ENCODE data around the gene ETS2.
"Not testable (repeated sequence)": the region's sequence is repeated elsewhere in the genome, so short reads cannot be mapped to it uniquely, and the experiment has no call there.

ETS2 gene

GRCh38 chr21:38839328-38840286, 33.9 kb downstream of the ETS2 start:
- peak; percentile 21 for DNase-seq (ENCODE audit: low spot score)

DNA sequence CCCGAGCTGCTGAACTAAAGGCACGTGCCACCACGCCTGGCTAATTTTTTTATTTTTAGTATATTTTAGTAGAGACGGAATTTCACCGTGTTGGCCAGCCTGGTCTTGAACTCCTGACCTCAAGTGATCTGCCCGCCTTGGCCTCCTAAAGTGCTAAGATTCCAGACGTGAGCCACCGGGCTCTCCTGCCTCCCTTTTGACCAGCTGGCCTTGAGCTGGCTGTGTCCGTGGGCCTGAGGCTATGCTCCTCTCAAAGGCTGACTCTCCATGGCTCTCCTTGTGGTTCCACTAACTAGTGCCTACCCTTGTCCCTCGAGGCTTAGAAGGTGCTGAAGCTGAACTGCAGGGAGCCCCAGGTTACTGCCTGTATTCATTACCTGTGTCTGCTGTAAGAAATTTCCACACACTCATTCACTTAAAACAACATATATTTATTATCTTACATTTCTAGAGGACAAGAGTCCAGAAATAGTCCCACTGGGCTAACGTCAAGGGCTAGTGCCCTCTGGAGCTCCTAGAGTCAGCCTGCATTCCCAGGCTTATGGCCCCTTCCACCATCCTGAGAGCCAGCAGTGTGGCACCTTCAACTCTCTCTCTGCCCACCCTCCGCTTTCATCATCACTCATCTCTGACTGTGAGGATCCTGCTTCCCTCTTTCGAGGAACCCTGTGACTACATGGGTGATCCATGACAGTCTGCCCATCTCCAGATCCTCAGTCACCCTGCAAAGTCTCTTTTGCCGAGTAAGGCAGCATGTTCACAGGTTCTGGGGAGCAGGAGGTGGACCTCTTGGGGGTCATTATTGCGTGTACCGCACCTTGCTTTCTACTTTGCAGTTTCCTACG, 34.9 kb downstream of the ETS2 start:
- no peak for DNase-seq (ENCODE audit: low spot score)

GRCh38 chr21:38841472-38841871, 35.7 kb downstream of the ETS2 start:
- no peak for DNase-seq (ENCODE audit: low spot score)

DNA sequence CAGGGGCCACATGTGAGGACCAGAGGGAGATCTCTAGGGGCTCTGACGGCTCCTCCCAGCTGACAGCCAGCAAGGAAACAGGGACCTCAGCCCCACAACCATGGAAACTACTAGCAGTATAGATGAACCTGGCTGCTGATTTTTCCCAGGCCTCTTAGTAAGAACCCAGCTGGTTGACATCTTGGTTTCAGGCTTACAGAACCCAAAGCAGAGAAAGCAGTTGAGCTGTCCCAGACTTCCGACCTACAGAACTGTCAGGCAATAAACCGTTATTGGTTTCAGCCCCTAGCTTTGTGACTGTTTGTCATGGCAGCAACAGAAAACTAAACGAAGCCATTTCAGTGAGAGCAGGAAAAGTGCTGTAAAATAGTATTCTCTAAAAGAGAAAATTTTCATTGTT, 36.4 kb downstream of the ETS2 start:
- no peak for DNase-seq (ENCODE audit: low spot score)

GRCh38 chr21:38843379-38843778, 37.6 kb downstream of the ETS2 start:
- DNase-seq (ENCODE audit: low spot score): no peak

GRCh38 chr21:38843806-38844503, 38.2 kb downstream of the ETS2 start:
- no peak for DNase-seq (ENCODE audit: low spot score)

DNA sequence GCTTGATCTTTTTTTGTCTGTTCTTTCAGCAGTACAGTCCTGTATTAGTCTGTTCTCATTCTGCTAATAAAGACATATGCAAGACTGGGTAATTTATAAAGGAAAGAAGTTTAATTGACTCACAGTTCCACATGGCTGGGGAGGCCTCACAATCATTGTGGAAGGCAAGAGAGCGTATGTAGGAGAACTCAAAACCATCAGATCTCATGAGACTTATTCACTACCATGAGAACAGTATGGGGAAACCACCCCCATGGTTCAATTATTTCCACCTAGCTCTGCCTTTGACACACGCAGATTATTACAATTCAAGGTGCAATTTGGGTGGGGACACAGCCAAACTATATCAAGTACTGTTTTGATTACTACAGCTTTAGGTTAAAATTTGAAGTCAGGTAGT, 39.6 kb downstream of the ETS2 start:
- DNase-seq (ENCODE audit: low spot score): not testable (repeated sequence)

- DNase-seq (ENCODE audit: low spot score): no peak
These were observed 41.8 kb downstream of the ETS2 start for GRCh38 chr21:38847556-38847955.

- no peak for DNase-seq (ENCODE audit: low spot score)
These were observed 42.5 kb downstream of the ETS2 start for GRCh38 chr21:38848187-38848609.

- no peak for DNase-seq (ENCODE audit: low spot score)
These were observed 44.0 kb downstream of the ETS2 start for GRCh38 chr21:38849776-38850175.

GRCh38 chr21:38850277-38850951, 44.7 kb downstream of the ETS2 start:
- DNase-seq (ENCODE audit: low spot score): no peak

GRCh38 chr21:38851101-38851500, 45.4 kb downstream of the ETS2 start:
- DNase-seq (ENCODE audit: low spot score): no peak

GRCh38 chr21:38852278-38852677, 46.5 kb downstream of the ETS2 start:
- no peak for DNase-seq (ENCODE audit: low spot score)

GRCh38 chr21:38852708-38853107, 47.0 kb downstream of the ETS2 start:
- no peak for DNase-seq (ENCODE audit: low spot score)

DNA sequence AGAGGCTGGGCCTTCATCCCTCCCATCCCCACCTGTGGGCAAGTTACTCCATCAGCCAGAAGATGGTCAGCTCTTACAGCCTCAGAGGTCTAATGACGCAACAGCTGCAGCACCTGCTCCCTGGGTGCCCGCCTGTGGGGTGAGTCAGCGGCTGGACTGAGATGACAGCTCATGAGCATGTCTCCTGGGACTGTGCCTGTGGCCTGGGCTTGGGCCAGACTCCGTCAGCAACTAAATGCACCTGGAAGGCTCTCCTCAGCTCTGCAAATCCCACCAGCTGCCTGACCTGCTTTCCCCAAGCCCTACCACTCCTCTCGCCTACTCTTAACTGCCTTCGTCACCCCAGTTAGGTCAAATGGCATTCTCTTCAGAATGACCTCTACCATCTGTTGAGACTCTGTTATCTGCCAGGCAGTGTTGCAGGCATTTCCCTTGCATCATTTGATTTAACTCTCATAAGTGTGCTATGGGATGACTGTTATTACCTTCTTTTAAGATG, 47.7 kb downstream of the ETS2 start:
- DNase-seq (ENCODE audit: low spot score): no peak

GRCh38 chr21:38857152-38857825, 51.6 kb downstream of the ETS2 start:
- no peak for DNase-seq (ENCODE audit: low spot score)

- DNase-seq (ENCODE audit: low spot score): no peak
These were observed 52.5 kb downstream of the ETS2 start for GRCh38 chr21:38858026-38858811.

DNA sequence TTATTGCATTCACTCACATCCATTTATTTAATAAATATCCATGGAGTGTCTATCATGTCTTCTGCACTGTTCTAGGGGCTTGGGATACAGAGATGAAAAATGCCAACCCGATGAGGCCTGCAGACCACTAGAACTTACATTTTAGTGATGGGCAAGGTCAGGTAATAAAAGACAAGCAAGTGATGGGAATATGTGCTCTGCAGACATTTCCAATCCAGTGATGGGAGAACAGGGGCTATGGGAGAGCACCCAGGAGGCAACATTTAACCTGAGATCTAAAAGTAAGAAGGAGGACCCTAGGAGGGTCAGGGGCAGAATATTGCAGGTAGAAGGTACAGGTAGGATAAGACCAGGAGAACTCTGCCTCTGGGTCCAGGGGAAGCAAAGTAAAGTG, 53.1 kb downstream of the ETS2 start:
- no peak for DNase-seq (ENCODE audit: low spot score)

DNA sequence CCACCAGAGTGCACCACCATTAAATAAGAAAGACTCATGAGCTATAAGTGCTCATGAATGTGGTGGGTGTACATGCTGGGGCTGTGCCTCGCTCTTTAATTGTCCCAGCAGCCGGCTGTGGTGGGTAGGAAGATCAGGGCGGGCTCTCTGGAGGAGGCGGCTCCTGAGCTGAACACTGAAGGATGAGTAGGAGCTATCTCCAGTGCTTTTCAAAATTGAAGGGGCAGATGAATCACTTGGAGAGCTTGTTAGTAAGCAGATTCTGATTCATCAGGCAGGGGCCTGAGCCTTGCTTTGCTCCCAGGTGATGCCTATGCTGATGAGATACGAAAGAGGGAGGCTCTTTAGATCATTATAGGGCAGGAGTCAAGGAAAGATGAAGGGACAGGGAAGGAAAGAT, 54.1 kb downstream of the ETS2 start:
- DNase-seq (ENCODE audit: low spot score): no peak

DNA sequence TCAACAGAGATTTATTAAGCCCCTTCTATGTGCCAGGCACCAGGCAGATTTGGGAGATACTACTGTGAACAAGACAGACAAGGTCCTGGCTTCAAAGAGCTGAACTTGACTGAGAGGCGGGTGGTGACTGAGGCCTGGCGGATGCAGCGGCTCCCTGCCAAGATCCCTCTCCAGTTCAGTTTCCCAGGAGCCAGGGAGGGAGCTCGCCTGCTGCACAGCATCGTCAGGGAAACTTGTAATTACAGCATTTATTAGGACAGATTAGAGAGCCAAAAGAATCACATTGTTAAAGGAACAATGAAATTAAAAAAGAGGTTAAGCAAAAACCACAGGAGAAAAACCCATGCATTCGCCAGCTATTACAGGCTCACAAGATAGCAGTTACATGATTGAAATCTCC, 55.3 kb downstream of the ETS2 start:
- DNase-seq (ENCODE audit: low spot score): no peak
